H1 (cell line): Measurements from ENCODE around the gene PCNX3. TPM values are rescaled to one million over a fixed set of nuclear protein-coding genes. Genes with fewer than 3 reads are reported as not detected.

Experiments
- CTCF ChIA-PET: fragments of 300-600 bp; sonication (Branson Sonifier 250); formaldehyde crosslinking; loops from one replicate; lab custom pipeline; 2021; ENCODE audit not compliant: partially characterized antibody; lab: Charles Lee
- POLR2A ChIA-PET: fragments of 300-600 bp; sonication (Branson Sonifier 250); formaldehyde crosslinking; loops from one replicate; lab custom pipeline; 2021; ENCODE audit warnings: inconsistent platforms; ENCODE audit not compliant: partially characterized antibody; lab: Charles Lee
- DNase-seq, 2 experiments: peaks; one replicate each; pipeline versions ENCODE4 v3.0.0 to v3.0.0-alpha.2; 2010 to 2022; ENCODE audit warnings: low spot score in 2 of 2, low read depth in 1 of 2, mixed read lengths in 1 of 2
- FAIRE-seq: peaks from 2 replicates; lab custom pipeline; 2011; peaks lifted over from hg19 to GRCh38; lab: Jason Lieb, UNC
- H2AFZ ChIP-seq: 2 replicates; pipeline ENCODE4 v1.8.1; 2012; ENCODE audit warnings: low read length, inconsistent platforms
- H2AK5ac ChIP-seq: 2 replicates; pipeline ENCODE4 v1.6.1; 2013; ENCODE audit warnings: low read depth, low read length
- H2BK120ac ChIP-seq: replicated peaks from 2 replicates; pipeline ENCODE3; 2013; ENCODE audit warnings: low read depth, low read length, inconsistent platforms
- H2BK12ac ChIP-seq: 2 replicates; pipeline ENCODE4 v1.6.1; 2013; ENCODE audit warnings: low read depth, low read length
- H2BK15ac ChIP-seq: 2 replicates; pipeline ENCODE4 v1.6.1; 2013; ENCODE audit warnings: low read length
- H2BK20ac ChIP-seq: 2 replicates; pipeline ENCODE4 v1.6.1; 2013; ENCODE audit warnings: low read length
- H2BK5ac ChIP-seq: 2 replicates; pipeline ENCODE4 v1.6.1; 2013; ENCODE audit warnings: low read depth, low read length
- H3K14ac ChIP-seq: 2 replicates; pipeline ENCODE4 v1.6.1; 2013; ENCODE audit warnings: inconsistent platforms; ENCODE audit not compliant: insufficient read length
- H3K18ac ChIP-seq: 2 replicates; pipeline ENCODE4 v1.6.1; 2013; ENCODE audit warnings: low read length; ENCODE audit errors: extremely low read depth
- H3K23ac ChIP-seq: 2 replicates; pipeline ENCODE4 v1.6.1; 2013; ENCODE audit warnings: inconsistent platforms; ENCODE audit not compliant: insufficient read length
- H3K23me2 ChIP-seq: 2 replicates; pipeline ENCODE4 v1.6.1; 2013; ENCODE audit warnings: low read depth, low read length
- H3K27ac ChIP-seq: 2 replicates; pipeline ENCODE4 v1.6.1; 2011; ENCODE audit warnings: low read depth, low read length, inconsistent platforms
- H3K27me3 ChIP-seq, 4 experiments: replicated peaks in 1 of 4; 1 replicate in 1 of 4; 2 replicates in 3 of 4; pipeline versions ENCODE4 v1.6.1 to v1.8.1; 2011 to 2013; ENCODE audit warnings: low read length in 3 of 4, mild to moderate bottlenecking in 3 of 4, inconsistent platforms in 2 of 4, mixed read lengths in 2 of 4, moderate library complexity in 1 of 4; ENCODE audit not compliant: control insufficient read depth in 3 of 4, insufficient read depth in 3 of 4; ENCODE audit errors: extremely low read depth in 1 of 4
- H3K36me3 ChIP-seq, 4 experiments: 2 replicates each; pipeline versions ENCODE4 v1.6.1 to v1.8.1; 2011 to 2013; ENCODE audit warnings: mild to moderate bottlenecking in 4 of 4, low read length in 3 of 4, moderate library complexity in 2 of 4, control low read depth in 1 of 4, inconsistent platforms in 1 of 4; ENCODE audit not compliant: insufficient read depth in 4 of 4, control insufficient read depth in 2 of 4
- H3K4ac ChIP-seq: replicated peaks from 2 replicates; pipeline ENCODE3; 2013; ENCODE audit warnings: low read length, low read depth, mixed read lengths, inconsistent platforms; ENCODE audit not compliant: insufficient read length
- H3K4me1 ChIP-seq, 4 experiments: replicated peaks in 1 of 4; 1 replicate in 1 of 4; 2 replicates in 3 of 4; pipeline versions ENCODE4 v1.6.1 to v1.8.1; 2011 to 2013; ENCODE audit warnings: low read length in 3 of 4, inconsistent platforms in 2 of 4, mixed read lengths in 1 of 4; ENCODE audit not compliant: insufficient read depth in 4 of 4, control insufficient read depth in 3 of 4
- H3K4me2 ChIP-seq, 2 experiments: 2 replicates each; pipeline versions ENCODE4 v1.6.1 to v1.8.1; 2011 to 2013; ENCODE audit warnings: low read depth in 2 of 2, low read length in 2 of 2, control low read depth in 1 of 2, inconsistent platforms in 1 of 2, mild to moderate bottlenecking in 1 of 2; ENCODE audit not compliant: insufficient read depth in 1 of 2
- H3K4me3 ChIP-seq, 4 experiments: fragments of 200-600, 300-600 bp in 1 of 4; sonication (generic), shearing (Covaris generic), sonication (Bioruptor Twin) in 1 of 4; 2 replicates each; pipeline versions ENCODE4 v1.5.1 to v1.8.1; 2011 to 2016; ENCODE audit warnings: low read length in 4 of 4, low read depth in 3 of 4, control low read depth in 2 of 4, inconsistent platforms in 2 of 4, mild to moderate bottlenecking in 2 of 4, mixed read lengths in 1 of 4, moderate library complexity in 1 of 4; ENCODE audit not compliant: insufficient read depth in 2 of 4; ENCODE audit errors: extremely low read depth in 1 of 4
- H3K56ac ChIP-seq: replicated peaks from 2 replicates; pipeline ENCODE3; 2013; ENCODE audit warnings: low read depth, mild to moderate bottlenecking, mixed read lengths, low read length, inconsistent platforms; ENCODE audit not compliant: insufficient read length
- H3K79me1 ChIP-seq: 2 replicates; pipeline ENCODE4 v1.6.1; 2013; ENCODE audit warnings: low read depth, low read length, control low read depth
- H3K79me2 ChIP-seq, 2 experiments: 2 replicates each; pipeline versions ENCODE4 v1.6.1 to v1.8.1; 2012 to 2013; ENCODE audit warnings: low read length in 2 of 2, mild to moderate bottlenecking in 2 of 2, inconsistent platforms in 1 of 2; ENCODE audit not compliant: insufficient read depth in 2 of 2, control insufficient read depth in 1 of 2
- H3K9ac ChIP-seq, 4 experiments: replicated peaks in 1 of 4; 1 replicate in 1 of 4; 2 replicates in 3 of 4; pipeline versions ENCODE4 v1.6.1 to v1.8.1; 2011 to 2013; ENCODE audit warnings: low read depth in 3 of 4, low read length in 3 of 4, control low read depth in 2 of 4, mild to moderate bottlenecking in 2 of 4, moderate library complexity in 2 of 4, inconsistent platforms in 1 of 4; ENCODE audit errors: extremely low read depth in 1 of 4
- H3K9me3 ChIP-seq, 2 experiments: 2 replicates each; pipeline versions ENCODE4 v1.6.1 to v1.8.1; 2012 to 2013; ENCODE audit warnings: mild to moderate bottlenecking in 2 of 2, moderate library complexity in 2 of 2, control low read depth in 1 of 2, inconsistent platforms in 1 of 2, low read depth in 1 of 2, low read length in 1 of 2, mixed read lengths in 1 of 2; ENCODE audit not compliant: insufficient read depth in 2 of 2
- H4K20me1 ChIP-seq, 2 experiments: replicated peaks in 1 of 2; 2 replicates each; pipeline versions ENCODE3 to v1.8.1; 2011 to 2013; ENCODE audit warnings: inconsistent platforms in 2 of 2, low read length in 2 of 2, mild to moderate bottlenecking in 1 of 2; ENCODE audit not compliant: insufficient read depth in 2 of 2, control insufficient read depth in 1 of 2
- H4K5ac ChIP-seq: 2 replicates; pipeline ENCODE4 v1.6.1; 2013; ENCODE audit warnings: low read length, low read depth, mixed read lengths, inconsistent platforms; ENCODE audit not compliant: insufficient read length
- H4K8ac ChIP-seq: 2 replicates; pipeline ENCODE4 v1.8.0; 2013; ENCODE audit warnings: mild to moderate bottlenecking, moderate library complexity, low read length, inconsistent platforms; ENCODE audit not compliant: insufficient read depth; ENCODE audit errors: extremely low read depth
- H4K91ac ChIP-seq: replicated peaks from 2 replicates; pipeline ENCODE3; 2013; ENCODE audit warnings: low read length, mixed read lengths, inconsistent platforms; ENCODE audit not compliant: insufficient read length
- ATF3 ChIP-seq: IDR thresholded peaks from 2 replicates; pipeline ENCODE4 v1.6.1; 2011; ENCODE audit warnings: low read depth, mild to moderate bottlenecking, low read length; ENCODE audit not compliant: insufficient read depth
- CHD2 ChIP-seq: IDR thresholded peaks from 2 replicates; pipeline ENCODE4 v1.6.1; 2012; ENCODE audit warnings: low read length, improper control_type of control experiment
- GABPA ChIP-seq: IDR thresholded peaks from 2 replicates; pipeline ENCODE4 v1.6.1; 2011; ENCODE audit warnings: mild to moderate bottlenecking, low read length, moderate library complexity, borderline replicate concordance; ENCODE audit not compliant: insufficient read depth
- GTF2F1 ChIP-seq: IDR thresholded peaks from 2 replicates; pipeline ENCODE4 v1.6.1; 2012; ENCODE audit warnings: low read depth, low read length, improper control_type of control experiment, borderline replicate concordance
- JUND ChIP-seq: IDR thresholded peaks from 2 replicates; pipeline ENCODE4 v1.6.1; 2011; ENCODE audit warnings: mild to moderate bottlenecking, improper control_type of control experiment, low read length
- KDM1A ChIP-seq: fragments of 200-600, 300-600 bp; sonication (generic); IDR thresholded peaks from 2 replicates; pipeline ENCODE4 v1.7.1; 2016; ENCODE audit warnings: mild to moderate bottlenecking, low read length, borderline replicate concordance
- NRF1 ChIP-seq: IDR thresholded peaks from 2 replicates; pipeline ENCODE4 v1.6.1; 2011; ENCODE audit warnings: mild to moderate bottlenecking, low read depth, low read length, improper control_type of control experiment
- RXRA ChIP-seq: IDR thresholded peaks from 2 replicates; pipeline ENCODE4 v1.6.1; 2011; ENCODE audit warnings: low read depth, mild to moderate bottlenecking, low read length, moderate library complexity; ENCODE audit not compliant: insufficient read depth
- SP1 ChIP-seq: IDR thresholded peaks from 2 replicates; pipeline ENCODE4 v1.6.1; 2011; ENCODE audit warnings: low read depth, low read length
- TEAD4 ChIP-seq: IDR thresholded peaks from 2 replicates; pipeline ENCODE4 v1.6.1; 2012; ENCODE audit warnings: low read depth, low read length, inconsistent platforms, mixed read lengths
- WGBS, 2 experiments: shearing (Covaris generic) in 1 of 2; methylation state at CpG; one replicate each; pipeline versions ENCODE4 v1.1.6 to v1.1.7; 2013 to 2015; ENCODE audit warnings: low lambda C conversion rate in 2 of 2, mixed read lengths in 2 of 2, inconsistent platforms in 1 of 2, low coverage in 1 of 2, missing lambda C conversion rate in 1 of 2; ENCODE audit not compliant: insufficient replicate concordance in 2 of 2, insufficient coverage in 1 of 2, insufficient read length in 1 of 2; ENCODE audit errors: extremely low coverage in 1 of 2, missing lambda C conversion rate in 1 of 2; 5-methylcytosine and 5-hydroxymethylcytosine counted together
- polyA plus RNA-seq, 7 experiments: library from polyadenylated mRNA; depleted of rRNA in 3 of 7; stranded (reverse) in 5 of 7; unstranded in 2 of 7; fragments of >200 nt in 5 of 7; fragments of 200-250 nt in 2 of 7; gene quantifications; 1 replicate in 5 of 7; 2 replicates in 1 of 7; 4 replicates in 1 of 7; pipeline versions ENCODE4 v1.2.1 to v1.2.3, GENCODE V29; 2011 to 2013; ENCODE audit warnings: missing spikeins in 2 of 7, mixed read lengths in 2 of 7
- total RNA-seq: library from RNA; stranded (reverse); fragmentation: NEBNext Ultra II Directional; extraction: Animal tissue kit (Norgen Biotek cat#: 25700); gene quantifications from 2 replicates; pipeline ENCODE4 v1.2.1, GENCODE V29; 2021

The PCNX3 gene
- total and polyA plus RNA-seq, 2 of the 8 experiments (the other 6 are each of a cell fraction or from before 2014, with no cell fraction given), result 27.2 to 38.8 TPM

GRCh38 chr11:65643971-65644370 lies 28.4 kb downstream of the PCNX3 start:
- Histone ChIP-seq H3K56ac (no peak overlapping the region), H3K9me3 (no peaks in the 10 kb centered on the region), H3K4ac (no peak overlapping the region), H4K5ac (no peak overlapping the region), H3K18ac (no peak overlapping the region; the same call in 1 of the 2 replicates), H2BK5ac (no peak overlapping the region; the same call in 1 of the 2 replicates), H2AK5ac (peak overlapping the region; percentile 77; the same call in 1 of the 2 replicates), H3K4me2 (peak overlapping the region; percentile 33 to 77), H3K36me3 (no peaks in the 10 kb centered on the region; a peak in 1 of 8 replicates), H3K4me3 (no peak overlapping the region), H2BK15ac (0 out of 2 replicates have a peak overlapping the region, but pooled peaks have one; percentile 18), H3K79me2 (no peaks in the 10 kb centered on the region), H2BK120ac (no peak overlapping the region), H3K79me1 (no peaks in the 10 kb centered on the region; the same call in 1 of the 2 replicates), H3K4me1 (peaks cover 0 to 21% (median 14%) of the 10 kb centered on the region in 4 experiments; a peak in 6 of 7 replicates), H4K8ac (no peak overlapping the region), H3K27ac (no peak overlapping the region), H2BK12ac (no peak overlapping the region; the same call in 1 of the 2 replicates), H4K20me1 (peaks cover 0 to 11% of the 10 kb centered on the region in 2 experiments), H3K9ac (no peak overlapping the region), H3K23ac (no peak overlapping the region), H3K23me2 (peaks cover 11% of the 10 kb centered on the region; the same call in 1 of the 2 replicates), H4K91ac (no peak overlapping the region), H3K14ac (no peak overlapping the region), H3K27me3 (peaks cover 0 to 8% (median 2%) of the 10 kb centered on the region in 4 experiments; a peak in 3 of 7 replicates), H2BK20ac (peak overlapping the region; percentile 55; the same call in 1 of the 2 replicates), H2AFZ (no peak overlapping the region)
- FAIRE-seq (no peak), DNase-seq (no peak)
- ChIA-PET CTCF (interaction anchor here (1.1 to 1.9 kb wide), 3 partner anchors 11 to 76 kb away, joined by 3 to 4 read pairs (median 4); no protein-coding TSS in a partner anchor), POLR2A (interaction anchor here (0.7 to 7.5 kb wide), 9 partner anchors 9 to 522 kb away, joined by 3 to 58 read pairs (median 5); partner anchors contain the start of genes FAU, MRPL49 and RELA)
- WGBS, 2 experiments, result 54% methylated on average over 6 of the region's 6 CpGs; no CpG with 5 or more reads in 1 of the 2 experiments
- TF ChIP-seq NRF1 (no peak), SP1 (no peak), GABPA (no peak), JUND (no peak), CHD2 (no peak), RXRA (no peak), GTF2F1 (no peak), TEAD4 (no peak), KDM1A (no peak), ATF3 (no peak)
